Aorta (tissue), 5 donors: ENCODE results near the gene ALDH1L1. TPM values are rescaled to one million over a fixed set of nuclear protein-coding genes. Genes with fewer than 3 reads are reported as not detected.

Experiments used
- ATAC-seq: fragments of 200-7000 bp; cut with Tn5 transposase; one replicate; pipeline ENCODE4 v1.9.1; 2022; ENCODE audit warnings: moderate library complexity; ENCODE audit not compliant: low FRiP score
- DNase-seq, 2 donors: peaks; one replicate each; pipeline ENCODE4 v3.0.0-alpha.2; 2020
- H3K27ac ChIP-seq, 2 donors: one replicate each; pipeline ENCODE4 v1.5.1; 2013; ENCODE audit warnings: low read length in 2 of 2, mild to moderate bottlenecking in 2 of 2, moderate library complexity in 2 of 2, control low read depth in 1 of 2, inconsistent platforms in 1 of 2, low read depth in 1 of 2
- H3K27me3 ChIP-seq, 2 donors: one replicate each; pipeline ENCODE4 v1.6.1; 2013; ENCODE audit warnings: control low read depth in 1 of 2, low read length in 1 of 2, mild to moderate bottlenecking in 1 of 2, moderate library complexity in 1 of 2; ENCODE audit not compliant: insufficient read depth in 2 of 2, control insufficient read depth in 1 of 2
- H3K36me3 ChIP-seq, 2 donors: one replicate each; pipeline ENCODE4 v1.6.1; 2013; ENCODE audit warnings: control low read depth in 1 of 2, low read length in 1 of 2, mild to moderate bottlenecking in 1 of 2; ENCODE audit not compliant: insufficient read depth in 2 of 2, control insufficient read depth in 1 of 2
- H3K4me1 ChIP-seq, 2 donors: one replicate each; pipeline ENCODE4 v1.6.1; 2013; ENCODE audit warnings: low read length in 2 of 2, control low read depth in 1 of 2, mild to moderate bottlenecking in 1 of 2, moderate library complexity in 1 of 2; ENCODE audit not compliant: insufficient read depth in 2 of 2, control insufficient read depth in 1 of 2
- H3K4me3 ChIP-seq, 2 donors: one replicate each; pipeline ENCODE4 v1.5.1; 2013; ENCODE audit warnings: low read length in 2 of 2, control low read depth in 1 of 2, mild to moderate bottlenecking in 1 of 2
- H3K9me3 ChIP-seq: one replicate; pipeline ENCODE4 v1.6.1; 2013; ENCODE audit warnings: mild to moderate bottlenecking, low read length; ENCODE audit not compliant: control insufficient read depth
- WGBS, 2 donors: extraction: QIAGEN DNeasy Blood & Tissue Kit; methylation state at CpG; one replicate each; pipeline ENCODE4 v1.1.7; 2013; 5-methylcytosine and 5-hydroxymethylcytosine counted together
- intact Hi-C, 2 donors: fragments of 100-400 bp; cut with DNase I; formaldehyde crosslinking; loops; one replicate each; pipeline versions ENCODE4 v1.14.2 to v1.15.0; 2022
- polyA plus RNA-seq, 2 donors: library from polyadenylated mRNA; stranded (reverse); fragments of 200-250 nt; gene quantifications; one replicate each; pipeline ENCODE4 v1.2.3, GENCODE V29; 2013
- total RNA-seq, 2 donors: library from RNA; stranded (reverse); fragmentation: NEBNext Ultra II Directional; extraction: Animal tissue kit (Norgen Biotek cat#: 25700); gene quantifications; one replicate each; pipeline ENCODE4 v1.2.1, GENCODE V29; 2021
- donor health status: healthy with polysubstance abuse.
- donor health status: Bipolar disorder and iron deficiency.
- donor health status: DM: no; HTN: no; CAD: no.
- donor health status: DM: no; HTN: no; CAD: no.
- donor health status: DM: yes; HTN: yes; CAD: no.

The ALDH1L1 gene
- total and polyA plus RNA-seq, 4 donors, result 10.9 to 91.2 (median 22.8) TPM

DNA sequence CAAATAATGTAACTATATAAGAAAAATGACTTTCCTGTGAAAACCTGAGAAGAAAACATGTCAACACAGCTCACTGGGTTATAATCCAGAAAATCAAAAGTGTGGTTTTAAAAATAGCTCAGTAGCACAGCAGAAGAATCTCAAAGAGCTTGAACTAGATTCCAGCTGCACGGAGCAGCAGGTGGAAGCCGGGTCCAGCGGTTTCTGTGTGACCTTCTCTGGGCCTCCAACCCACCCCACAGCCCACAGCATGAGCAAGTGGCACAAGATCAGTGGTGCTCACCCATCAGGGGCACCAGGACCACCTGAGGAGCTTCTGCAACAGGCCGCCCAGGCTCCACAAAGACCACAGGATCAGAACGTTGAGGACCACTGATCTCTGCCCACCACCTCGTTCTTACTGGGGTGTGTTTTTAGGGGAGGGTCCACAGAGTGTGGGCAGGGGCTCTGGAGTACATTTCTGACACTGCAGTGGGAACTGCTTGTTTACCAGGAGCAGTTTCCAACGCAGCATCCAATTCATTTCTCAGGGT, 119.7 kb downstream of the ALDH1L1 start:
- Histone ChIP-seq H3K27ac (no peak overlapping the region), H3K36me3 (no peaks in the 10 kb centered on the region), H3K27me3 (no peaks in the 10 kb centered on the region), H3K4me1 (no peaks in the 10 kb centered on the region), H3K9me3 (no peaks in the 10 kb centered on the region), H3K4me3 (no peak overlapping the region)
- ATAC-seq (no peak), DNase-seq (no peak)
- intact Hi-C loops, result no loop called here
- 86 to 92% methylated on average over 7 of the region's 7 CpGs for WGBS, 2 donors

DNA sequence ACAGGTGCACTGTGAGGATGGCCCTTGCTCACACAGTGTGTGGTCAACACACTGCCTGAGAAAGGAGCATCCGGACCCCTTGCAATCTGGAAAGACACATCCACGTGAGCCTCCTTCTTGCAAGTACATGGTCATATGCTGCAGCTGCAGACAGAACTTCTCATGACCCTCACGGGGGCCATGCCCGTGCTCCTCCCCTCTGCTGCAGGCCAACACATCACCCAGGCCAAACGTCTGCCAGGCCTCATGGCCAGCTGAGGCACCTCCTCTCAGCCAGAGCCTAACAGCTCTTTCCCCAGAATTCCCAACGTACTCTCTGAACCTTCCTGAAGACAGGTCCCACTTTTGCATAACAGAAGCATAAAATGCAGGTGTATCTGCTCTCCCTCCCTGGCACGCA, 121.7 kb downstream of the ALDH1L1 start:
- Histone ChIP-seq H3K27me3 (no peaks in the 10 kb centered on the region), H3K4me1 (no peaks in the 10 kb centered on the region), H3K4me3 (no peak overlapping the region), H3K27ac (no peak overlapping the region), H3K9me3 (no peaks in the 10 kb centered on the region), H3K36me3 (no peaks in the 10 kb centered on the region)
- intact Hi-C loops, result no loop called here
- WGBS, 2 donors, result 36 to 56% methylated on average over 7 of the region's 7 CpGs
- ATAC-seq (no peak), DNase-seq (no peak)

DNA sequence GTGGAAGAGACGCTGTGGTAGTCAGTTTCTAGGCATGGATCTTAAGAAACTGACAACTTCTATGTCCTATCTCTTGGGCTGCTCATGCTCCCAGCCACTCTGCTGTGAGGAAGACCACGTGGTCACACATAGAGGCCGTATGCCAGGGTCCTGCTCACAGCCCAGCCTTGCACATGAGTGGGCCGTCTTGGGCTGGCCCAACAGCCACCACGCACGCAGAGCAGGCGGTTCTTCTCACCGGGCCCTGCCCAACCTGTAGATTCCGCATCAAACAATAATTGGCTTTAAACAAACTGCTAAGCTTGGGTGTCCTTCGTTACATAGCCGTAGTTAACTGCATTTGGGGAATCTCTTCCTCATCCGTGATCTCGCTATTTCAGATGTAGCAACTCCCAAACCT, 122.5 kb downstream of the ALDH1L1 start:
- H3K9me3 ChIP-seq, result no peaks in the 10 kb centered on the region
- no peak for DNase-seq
- intact Hi-C loops, result no loop called here
- no peak overlapping the region for H3K4me3 ChIP-seq
- no peaks in the 10 kb centered on the region for H3K27me3 ChIP-seq
- ATAC-seq, result no peak
- no peaks in the 10 kb centered on the region for H3K36me3 ChIP-seq
- no peaks in the 10 kb centered on the region for H3K4me1 ChIP-seq
- no peak overlapping the region for H3K27ac ChIP-seq
- WGBS, 2 donors, result 91 to 93% methylated on average over 13 of the region's 13 CpGs

DNA sequence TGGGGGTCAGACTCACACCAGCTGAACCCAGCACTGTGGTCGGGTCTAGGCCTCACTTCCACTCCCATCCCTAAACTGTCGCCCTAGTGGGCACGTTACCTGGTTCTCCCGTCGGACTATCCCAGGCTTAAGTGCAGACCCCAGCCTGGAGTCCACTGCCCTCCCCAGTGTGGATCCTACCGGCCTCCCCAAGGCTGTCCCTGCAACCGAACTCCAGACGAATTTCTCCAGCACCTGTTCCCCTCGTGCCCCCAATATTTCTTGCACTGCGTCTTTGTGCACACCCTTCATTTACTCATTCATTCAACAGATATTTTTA, 122.9 kb downstream of the ALDH1L1 start:
- 84 to 96% methylated on average over 10 of the region's 10 CpGs for WGBS, 2 donors
- DNase-seq (no peak), ATAC-seq (no peak)
- H3K4me1 ChIP-seq, result no peaks in the 10 kb centered on the region
- no peaks in the 10 kb centered on the region for H3K36me3 ChIP-seq
- H3K27ac ChIP-seq, result no peak overlapping the region
- no peak overlapping the region for H3K4me3 ChIP-seq
- H3K9me3 ChIP-seq, result no peaks in the 10 kb centered on the region
- H3K27me3 ChIP-seq, result no peaks in the 10 kb centered on the region
- intact Hi-C loops, result no loop called here

DNA sequence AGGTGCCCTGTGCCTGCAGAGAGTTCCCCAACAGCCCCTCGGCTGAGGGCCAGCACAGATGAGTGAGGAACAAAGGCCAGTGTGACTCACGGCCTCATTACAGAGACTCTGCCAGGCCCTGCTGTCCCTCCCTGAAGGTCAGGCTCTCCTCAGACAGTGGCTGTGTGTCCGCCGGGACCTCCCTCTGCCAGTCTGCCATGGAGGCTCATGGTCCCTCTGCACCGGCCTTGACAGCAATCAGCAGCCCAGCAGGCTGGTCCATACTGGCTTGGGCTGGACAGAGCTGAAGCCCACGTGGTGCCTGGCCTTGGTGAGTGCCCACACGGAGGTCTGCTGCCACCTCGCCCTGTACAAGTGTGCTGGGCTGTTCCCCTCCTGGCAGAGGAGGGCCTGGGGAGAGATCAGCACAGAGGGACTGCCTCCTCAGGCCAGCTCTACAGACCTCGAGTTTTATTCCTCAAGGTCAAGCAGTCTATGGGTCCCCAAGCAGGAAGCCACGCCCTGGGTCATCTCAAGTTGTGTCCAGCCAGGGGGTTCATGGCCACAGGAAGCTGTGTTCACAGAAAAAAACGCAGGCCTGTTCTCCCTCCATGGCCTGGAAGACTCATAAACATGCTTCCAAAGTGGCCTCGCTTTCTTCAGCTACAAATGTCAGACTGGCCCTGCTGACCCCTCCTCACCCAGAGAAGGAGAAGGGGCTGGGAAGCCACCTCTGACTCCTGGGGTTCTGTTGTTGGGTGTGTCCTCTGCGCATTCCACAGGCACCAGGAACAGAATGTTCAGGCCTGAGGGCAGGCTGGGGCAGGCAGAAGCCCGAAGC, 123.5 kb downstream of the ALDH1L1 start:
- no peak for ATAC-seq
- Histone ChIP-seq H3K4me1 (no peaks in the 10 kb centered on the region), H3K4me3 (no peak overlapping the region), H3K27me3 (no peaks in the 10 kb centered on the region), H3K36me3 (no peaks in the 10 kb centered on the region), H3K27ac (no peak overlapping the region), H3K9me3 (no peaks in the 10 kb centered on the region)
- intact Hi-C loops, result no loop called here
- no peak for DNase-seq
- 77 to 85% methylated on average over 14 of the region's 14 CpGs for WGBS, 2 donors

DNA sequence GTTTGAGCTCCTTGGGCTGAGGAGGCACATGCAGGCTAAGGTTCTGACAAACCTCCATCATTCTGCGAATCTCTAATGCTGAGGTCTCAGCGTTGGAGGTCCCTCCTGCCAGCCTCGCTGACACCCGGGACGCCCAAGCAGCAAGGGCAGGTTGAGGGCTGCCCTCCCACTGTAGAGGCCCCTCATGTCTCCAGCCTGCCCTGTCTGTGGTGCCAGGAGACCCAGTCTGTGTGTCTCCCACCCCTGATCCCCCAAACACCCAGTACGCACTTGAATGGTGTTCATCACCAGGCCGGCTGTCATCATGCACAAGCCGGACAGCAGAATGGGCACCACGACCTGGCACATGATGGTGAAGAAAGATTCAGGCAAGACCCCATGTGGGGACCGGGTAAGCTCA, 124.3 kb downstream of the ALDH1L1 start:
- Histone ChIP-seq H3K4me1 (no peaks in the 10 kb centered on the region), H3K27ac (no peak overlapping the region), H3K27me3 (no peaks in the 10 kb centered on the region), H3K9me3 (no peaks in the 10 kb centered on the region), H3K4me3 (no peak overlapping the region), H3K36me3 (no peaks in the 10 kb centered on the region)
- ATAC-seq, result no peak
- DNase-seq, result no peak
- WGBS, 2 donors, result 96% methylated on average over 10 of the region's 10 CpGs
- intact Hi-C loops, result no loop called here

DNA sequence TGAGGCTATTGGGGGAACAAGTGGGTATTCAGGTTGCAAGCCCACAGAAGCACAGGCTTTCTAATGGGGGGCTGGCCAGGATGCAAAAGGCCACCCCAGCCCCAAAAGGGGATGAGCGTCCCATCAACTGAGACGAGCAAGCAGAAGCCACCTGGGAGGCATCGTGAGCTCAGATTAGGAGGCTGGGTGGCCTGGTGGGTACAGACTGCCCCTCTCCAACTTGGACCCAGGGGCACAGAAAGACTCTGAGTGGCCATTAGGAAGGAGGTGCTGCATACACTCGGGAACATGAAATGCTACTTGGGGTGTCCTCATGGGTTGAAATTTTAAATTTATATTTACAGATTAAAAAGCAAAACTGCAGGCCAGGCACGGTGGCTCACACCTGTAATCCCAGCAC, 125.5 kb downstream of the ALDH1L1 start:
- H3K36me3 ChIP-seq, result no peaks in the 10 kb centered on the region
- intact Hi-C loops, result no loop called here

DNA sequence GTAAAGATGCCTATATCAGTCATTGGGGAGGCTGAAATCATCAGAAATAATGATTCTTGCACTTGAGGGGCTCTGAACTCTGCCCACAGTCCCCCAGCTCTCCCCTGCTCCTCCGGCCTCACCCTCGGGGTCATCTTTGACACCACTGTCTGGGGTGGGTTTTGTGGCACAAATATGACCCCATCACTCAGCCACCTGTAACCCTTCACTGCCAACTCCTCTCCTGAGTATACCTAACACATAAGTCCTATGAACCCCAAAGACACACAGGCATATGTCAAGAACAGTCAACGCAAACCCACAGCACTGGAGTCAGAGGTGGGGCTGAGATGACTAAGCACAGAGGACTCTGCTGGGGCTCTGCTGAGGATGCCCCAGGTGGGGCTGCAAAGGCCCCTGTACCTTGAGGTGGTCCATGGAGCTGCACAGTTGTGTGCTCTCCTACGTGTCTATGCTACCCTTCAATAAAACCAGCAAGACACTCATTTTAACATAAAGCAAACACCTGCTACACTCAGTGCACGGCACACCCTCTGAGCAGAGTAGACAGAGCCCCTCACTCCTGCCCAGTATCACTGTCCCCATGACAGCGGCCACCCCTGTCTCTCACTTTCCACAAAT, 126.3 kb downstream of the ALDH1L1 start:
- no peak for ATAC-seq
- no peak overlapping the region for H3K4me3 ChIP-seq
- intact Hi-C loops, result no loop called here
- H3K36me3 ChIP-seq, result peaks cover 0 to 2% of the 10 kb centered on the region in 2 donors
- 96 to 98% methylated on average over 6 of the region's 6 CpGs for WGBS, 2 donors
- H3K27ac ChIP-seq, result no peak overlapping the region
- DNase-seq, result no peak
- H3K27me3 ChIP-seq, result no peaks in the 10 kb centered on the region
- no peaks in the 10 kb centered on the region for H3K4me1 ChIP-seq
- no peaks in the 10 kb centered on the region for H3K9me3 ChIP-seq

More for the DNA sequence above, 125.5 kb downstream of the ALDH1L1 start:
- no peak for DNase-seq
- no peaks in the 10 kb centered on the region for H3K4me1 ChIP-seq
- no peak for ATAC-seq
- no peaks in the 10 kb centered on the region for H3K9me3 ChIP-seq
- no peaks in the 10 kb centered on the region for H3K27me3 ChIP-seq
- WGBS, 2 donors, result 93 to 96% methylated on average over 5 of the region's 5 CpGs
- H3K4me3 ChIP-seq, result no peak overlapping the region
- H3K27ac ChIP-seq, result no peak overlapping the region
